Renal pelvis (tissue), 12 donors: Measurements from ENCODE around the gene C2orf76. TPM values are rescaled to one million over a fixed set of nuclear protein-coding genes. Genes with fewer than 3 reads are reported as not detected.
"Not testable (repeated sequence)": the region's sequence is repeated elsewhere in the genome, so short reads cannot be mapped to it uniquely, and the experiment has no call there.

Source experiments
- DNase-seq: peaks from one replicate; pipeline ENCODE4 v3.0.0-alpha.2; 2013
- long read RNA-seq, 16 experiments: transcript quantifications; one replicate each; lab custom pipeline, GENCODE V29; 2026
- polyA plus RNA-seq, 3 donors: library from polyadenylated mRNA; unstranded; fragments of 120-200 nt; gene quantifications; one replicate each; pipeline ENCODE4 v1.2.1, GENCODE V29; 2013; ENCODE audit not compliant: insufficient read length in 3 of 3

The C2orf76 gene
- polyA plus RNA-seq, result 10 to 100 TPM; 17.1 to 20.2 (median 17.7) TPM
- long read RNA-seq, donor 1, transcript C2orf76-201 (6 exons, 676 nt), result major isoform, 10 of 848 reads
- long read RNA-seq, donor 1, partial matches to known transcripts, result 818 of 848 reads
- long read RNA-seq, donor 1, other reads (novel, unspliced or antisense), result 19 of 848 reads
- long read RNA-seq, donor 2, transcript C2orf76-201 (6 exons, 676 nt), result major isoform, 8 of 768 reads
- long read RNA-seq, donor 2, partial matches to known transcripts, result 746 of 768 reads
- long read RNA-seq, donor 2, other reads (novel, unspliced or antisense), result 14 of 768 reads
- long read RNA-seq, donor 3, transcript C2orf76-201 (6 exons, 676 nt), result major isoform, 5 of 536 reads
- long read RNA-seq, donor 3, partial matches to known transcripts, result 524 of 536 reads
- long read RNA-seq, donor 3, other reads (novel, unspliced or antisense), result 7 of 536 reads
- long read RNA-seq, donor 4, partial matches to known transcripts, result 913 of 933 reads
- long read RNA-seq, donor 4, other reads (novel, unspliced or antisense), result 16 of 933 reads
- long read RNA-seq, donor 5, transcript C2orf76-201 (6 exons, 676 nt), result major isoform, 6 of 411 reads
- long read RNA-seq, donor 5, partial matches to known transcripts, result 393 of 411 reads
- long read RNA-seq, donor 5, other reads (novel, unspliced or antisense), result 12 of 411 reads
- long read RNA-seq, donor 6, transcript C2orf76-201 (6 exons, 676 nt), result major isoform, 7 of 824 reads
- long read RNA-seq, donor 6, partial matches to known transcripts, result 804 of 824 reads
- long read RNA-seq, donor 6, other reads (novel, unspliced or antisense), result 12 of 824 reads
- long read RNA-seq, donor 7, partial matches to known transcripts, result 596 of 610 reads
- long read RNA-seq, donor 7, other reads (novel, unspliced or antisense), result 10 of 610 reads
- long read RNA-seq, donor 8, partial matches to known transcripts, result 0 of 3 reads
- long read RNA-seq, donor 8, other reads (novel, unspliced or antisense), result 0 of 3 reads
- long read RNA-seq, donor 9, transcript C2orf76-201 (6 exons, 676 nt), result major isoform, 11 of 11 reads
- long read RNA-seq, donor 9, partial matches to known transcripts, result 0 of 11 reads
- long read RNA-seq, donor 9, other reads (novel, unspliced or antisense), result 0 of 11 reads
- long read RNA-seq, donor 10, transcript C2orf76-201 (6 exons, 676 nt), result major isoform, 8 of 568 reads
- long read RNA-seq, donor 10, partial matches to known transcripts, result 84 of 568 reads
- long read RNA-seq, donor 10, other reads (novel, unspliced or antisense), result 476 of 568 reads
- long read RNA-seq, donor 11, transcript C2orf76-201 (6 exons, 676 nt), result major isoform, 6 of 419 reads
- long read RNA-seq, donor 11, partial matches to known transcripts, result 413 of 419 reads
- long read RNA-seq, donor 11, other reads (novel, unspliced or antisense), result 0 of 419 reads
- long read RNA-seq, donor 12, transcript C2orf76-201 (6 exons, 676 nt), result major isoform, 8 of 8 reads
- long read RNA-seq, donor 12, partial matches to known transcripts, result 0 of 8 reads
- long read RNA-seq, donor 12, other reads (novel, unspliced or antisense), result 0 of 8 reads
- long read RNA-seq, donor 13, partial matches to known transcripts, result 416 of 425 reads
- long read RNA-seq, donor 13, other reads (novel, unspliced or antisense), result 5 of 425 reads
- long read RNA-seq, donor 14, result 0 reads
- long read RNA-seq, donor 15, transcript C2orf76-201 (6 exons, 676 nt), result major isoform, 8 of 1,351 reads
- long read RNA-seq, donor 15, partial matches to known transcripts, result 1,308 of 1,351 reads
- long read RNA-seq, donor 15, other reads (novel, unspliced or antisense), result 35 of 1,351 reads
- long read RNA-seq, donor 16, transcript C2orf76-201 (6 exons, 676 nt), result major isoform, 8 of 683 reads
- long read RNA-seq, donor 16, partial matches to known transcripts, result 171 of 683 reads
- long read RNA-seq, donor 16, other reads (novel, unspliced or antisense), result 504 of 683 reads

GRCh38 chr2:119366649-119367471, at the start of gene C2orf76, which contains the start of gene DBI:
Gene C2orf76, minus strand, starts transcription at chr2:119366834. Its CDS starts 26,875 bp downstream, at chr2:119339959.
Gene DBI, plus strand, starts transcription at chr2:119366977. Its CDS starts 75 bp downstream, at chr2:119367052.
- peak; percentile 94 for DNase-seq

DNA sequence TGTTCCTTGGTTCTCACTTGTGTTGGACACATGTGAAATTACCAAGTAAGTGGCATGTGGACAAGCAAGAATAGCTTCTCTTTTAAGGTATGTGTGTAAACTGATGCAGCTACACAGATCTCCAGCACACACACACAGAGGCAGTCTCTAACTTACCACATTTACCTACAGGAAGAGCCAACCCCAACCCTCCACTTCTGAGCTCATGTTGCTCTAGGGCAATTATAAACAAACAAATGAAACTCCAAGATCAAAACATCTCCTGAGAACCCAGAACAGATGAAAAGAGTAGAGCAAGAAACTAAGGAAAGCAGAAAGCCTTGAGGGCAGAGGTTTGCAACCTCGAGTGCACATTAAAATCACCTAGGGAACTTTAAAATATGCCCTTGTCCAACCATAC, 49.0 kb upstream of the C2orf76 start:
- no peak for DNase-seq

- no peak for DNase-seq
Observed at GRCh38 chr2:119414894-119415293, 48.3 kb upstream of the C2orf76 start.

DNA sequence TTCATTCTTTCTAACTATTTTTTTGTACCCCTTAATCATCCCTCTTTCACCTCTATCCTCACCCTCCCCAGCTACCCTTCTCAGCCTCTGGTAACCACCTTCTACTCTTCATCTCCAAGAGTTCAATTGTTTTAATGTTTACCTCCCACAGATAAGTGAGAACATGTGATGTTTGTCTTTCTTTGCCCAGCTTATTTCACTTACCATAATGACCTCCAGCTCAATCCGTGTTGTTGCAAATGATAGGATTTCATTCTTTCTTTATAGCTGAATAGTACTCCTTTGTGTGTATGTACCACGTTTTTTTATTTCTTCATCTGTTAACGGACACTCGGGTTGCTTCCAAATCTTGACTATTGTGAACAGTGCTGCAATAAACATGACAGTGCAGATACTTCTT, 42.9 kb upstream of the C2orf76 start:
- DNase-seq, result no peak

GRCh38 chr2:119408221-119408619, 41.6 kb upstream of the C2orf76 start:
- no peak for DNase-seq

DNA sequence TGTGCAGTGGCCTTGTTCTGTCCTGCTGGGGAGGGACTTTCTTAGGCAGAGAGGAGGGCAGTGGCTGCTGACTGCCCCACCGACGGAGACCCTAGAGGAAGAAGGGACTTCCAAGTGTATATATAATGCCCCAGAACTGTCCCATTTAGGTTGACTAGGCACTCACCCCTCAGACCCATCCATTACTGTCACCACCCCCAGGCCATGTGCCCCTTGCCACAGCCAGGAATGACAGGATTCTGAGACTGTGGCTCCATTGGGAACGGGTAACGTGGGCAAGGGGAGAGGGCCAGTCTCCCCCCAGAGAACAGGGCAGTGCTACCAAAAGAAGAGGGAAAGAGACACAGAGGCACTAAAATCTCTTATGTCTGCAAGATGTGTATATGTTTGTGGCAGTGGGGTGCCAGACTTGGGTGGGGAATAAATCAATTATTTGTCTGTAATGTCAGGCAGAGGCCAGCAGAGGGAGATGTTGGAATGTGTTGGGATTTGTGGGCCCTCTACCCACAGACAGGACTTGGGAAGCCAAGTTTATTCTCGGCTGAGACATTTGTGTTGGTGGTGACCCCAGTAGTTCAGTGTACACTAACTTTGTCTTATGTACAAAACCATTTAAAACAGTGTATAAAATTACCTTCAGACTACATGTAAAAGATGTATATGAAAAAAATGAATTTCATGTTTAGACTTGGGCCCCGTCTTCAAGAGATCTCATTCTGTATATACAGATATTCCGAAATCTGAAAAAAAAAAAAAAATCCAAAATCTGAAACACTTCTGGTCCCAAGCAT, 41.0 kb upstream of the C2orf76 start:
- peak; percentile 54 for DNase-seq

DNA sequence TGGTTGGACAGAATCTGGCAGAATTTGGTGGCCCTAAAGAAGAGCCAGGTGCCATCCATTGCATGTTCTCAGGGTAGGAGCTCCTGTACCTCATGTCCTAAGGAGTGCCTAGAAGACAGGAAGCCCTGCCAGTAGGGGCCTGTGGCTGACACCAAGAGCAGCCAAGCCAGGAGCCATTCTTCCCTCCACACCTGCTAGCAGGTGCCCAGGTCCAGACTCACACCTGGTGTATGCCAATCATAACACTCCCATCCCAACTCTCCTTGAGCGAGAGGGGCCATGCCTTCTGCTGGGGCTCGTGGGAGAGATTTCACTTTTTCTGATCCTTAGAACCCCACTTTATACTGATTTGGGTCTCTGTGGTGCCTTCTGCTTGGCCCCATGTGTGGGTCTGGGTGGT, 38.5 kb upstream of the C2orf76 start:
- DNase-seq, result no peak

- not testable (repeated sequence) for DNase-seq
Observed at GRCh38 chr2:119403618-119404017, 37.0 kb upstream of the C2orf76 start.

GRCh38 chr2:119402645-119403560, 36.3 kb upstream of the C2orf76 start:
- DNase-seq, result no peak

- DNase-seq, result no peak
Observed at GRCh38 chr2:119402106-119402505, 35.5 kb upstream of the C2orf76 start.

DNA sequence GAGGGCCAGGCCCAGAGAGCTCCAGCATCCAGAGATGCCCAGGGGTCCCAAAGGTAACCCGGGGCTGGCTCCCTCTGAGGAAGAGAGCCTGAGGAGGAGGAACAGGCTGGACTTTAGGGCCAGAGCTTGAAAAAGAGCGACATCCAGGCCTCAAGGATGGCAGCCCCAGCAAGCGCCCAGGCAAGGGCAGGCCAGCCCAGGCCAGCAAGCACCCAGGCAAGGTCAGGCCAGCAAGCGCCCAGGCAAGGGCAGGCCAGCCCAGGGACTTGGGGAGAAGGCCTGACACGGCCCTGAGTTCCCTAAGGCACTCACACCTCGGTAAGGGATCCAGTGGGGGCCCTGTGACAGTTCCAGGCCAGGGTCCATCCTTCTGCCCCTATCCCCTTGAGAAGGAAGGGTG, 30.6 kb upstream of the C2orf76 start:
- no peak for DNase-seq

GRCh38 chr2:119393971-119394748, 27.5 kb upstream of the C2orf76 start:
- no peak for DNase-seq

- DNase-seq, result no peak
Observed at GRCh38 chr2:119389615-119390306, 23.1 kb upstream of the C2orf76 start.

GRCh38 chr2:119387381-119388129, 20.9 kb upstream of the C2orf76 start:
- peak; percentile 57 for DNase-seq

DNA sequence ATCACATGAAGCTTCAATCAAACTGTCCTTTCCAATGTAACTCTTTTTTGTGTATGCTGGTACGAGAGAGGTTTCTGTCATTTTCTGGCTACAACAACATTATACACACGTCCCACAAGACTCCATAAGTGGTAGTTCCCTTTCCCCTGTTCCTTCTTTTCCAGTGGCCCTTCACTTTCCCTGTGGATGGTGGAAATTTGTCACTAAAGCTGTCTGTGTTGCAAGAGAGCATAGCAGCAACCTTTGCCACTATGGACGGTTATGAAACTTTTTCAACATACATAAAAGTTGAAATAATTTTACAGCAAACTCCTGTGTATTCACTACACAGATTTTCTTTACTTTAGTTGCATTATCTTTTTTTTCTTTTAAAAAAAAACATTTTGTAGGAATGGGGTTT, 18.8 kb upstream of the C2orf76 start:
- DNase-seq, result no peak
